ENCODE measurements around the gene TENM3. TPM values are rescaled to one million over a fixed set of nuclear protein-coding genes. Genes with fewer than 3 reads are reported as not detected.

Gene TENM3
- total RNA-seq, 4 donors from 2014 or later, result 29.8 to 58.5 (median 35.9) TPM

- no peak for TF ChIP-seq CTCF (IDR thresholded peaks at IDR 0.05; ENCODE audit: low read depth)
Observed at GRCh38 chr4:182679533-182679932, 436.3 kb downstream of the TENM3 start.

GRCh38 chr4:182680234-182680653 is 437.0 kb downstream of the TENM3 start:
- no peak for TF ChIP-seq CTCF (IDR thresholded peaks at IDR 0.05; ENCODE audit: low read depth)

- TF ChIP-seq CTCF (IDR thresholded peaks at IDR 0.05; ENCODE audit: low read depth), result no peak
Observed at GRCh38 chr4:182683661-182684060, 440.5 kb downstream of the TENM3 start.

GRCh38 chr4:182684796-182685195 is 441.6 kb downstream of the TENM3 start:
- TF ChIP-seq CTCF (IDR thresholded peaks at IDR 0.05; ENCODE audit: low read depth), result no peak

- no peak for TF ChIP-seq CTCF (IDR thresholded peaks at IDR 0.05; ENCODE audit: low read depth)
Observed at GRCh38 chr4:182688081-182688480, 444.9 kb downstream of the TENM3 start.

- no peak for TF ChIP-seq CTCF (IDR thresholded peaks at IDR 0.05; ENCODE audit: low read depth)
Observed at GRCh38 chr4:182694551-182694950, 451.3 kb downstream of the TENM3 start.

- no peak for TF ChIP-seq CTCF (IDR thresholded peaks at IDR 0.05; ENCODE audit: low read depth)
Observed at GRCh38 chr4:182695009-182695408, 451.8 kb downstream of the TENM3 start.
